GM13976 (cell line): Measurements from ENCODE around the gene KCNS1.
A peak's percentile ranks its signal among the peaks of the same experiment; 100 is the strongest.

Experiments used
- DNase-seq: peaks from one replicate; pipeline ENCODE4 v3.0.0; 2012; ENCODE audit warnings: low spot score
- CTCF ChIP-seq: IDR thresholded peaks from 2 replicates; pipeline ENCODE4 v1.5.1; 2012; ENCODE audit warnings: borderline replicate concordance, mild to moderate bottlenecking; ENCODE audit not compliant: insufficient read depth; ENCODE audit errors: extremely low read depth, missing control alignments, control extremely low read depth
- in situ Hi-C: fragments of 300-500 bp; cut with MboI; formaldehyde crosslinking; loops from one replicate; pipeline ENCODE4 v1.12.0; 2022; ENCODE audit warnings: low sequenced_read_pairs, mixed read lengths, inconsistent platforms; ENCODE audit not compliant: unreplicated experiment

KCNS1 gene

GRCh38 chr20:45098103-45098773 lies 2.7 kb downstream of the KCNS1 start:
- no peak for TF ChIP-seq CTCF
- no peak for DNase-seq
- in situ Hi-C loops: no loop called here

GRCh38 chr20:45097485-45098102 lies 3.3 kb downstream of the KCNS1 start:
- no peak for TF ChIP-seq CTCF
- peak; percentile 74 for DNase-seq
- in situ Hi-C loops: no loop called here

GRCh38 chr20:45096781-45097180 lies 4.1 kb downstream of the KCNS1 start:
- no peak for DNase-seq
- in situ Hi-C loops: no loop called here
- no peak for TF ChIP-seq CTCF

GRCh38 chr20:45095805-45096238 lies 5.1 kb downstream of the KCNS1 start:
- peak; percentile 76 for TF ChIP-seq CTCF
- DNase-seq: peak; percentile 70
- in situ Hi-C loops: no loop called here

GRCh38 chr20:45094864-45095574 lies 5.9 kb downstream of the KCNS1 start:
- no peak for TF ChIP-seq CTCF
- DNase-seq: no peak
- in situ Hi-C loops: no loop called here

- in situ Hi-C loops: no loop called here
- no peak for DNase-seq
- no peak for TF ChIP-seq CTCF
These were observed 6.7 kb downstream of the KCNS1 start for GRCh38 chr20:45094201-45094600.
